Neural progenitor cell (in vitro differentiated cells): ENCODE data around the gene UBXN2A.
"Not testable (repeated sequence)": the region's sequence is repeated elsewhere in the genome, so short reads cannot be mapped to it uniquely, and the experiment has no call there.

Experiments used
- CTCF ChIP-seq: fragments of 200-600 bp; sonication (generic); IDR thresholded peaks from 2 replicates; pipeline ENCODE4 v1.5.1; 2017; ENCODE audit warnings: antibody characterized with exemption, mild to moderate bottlenecking
- EZH2 ChIP-seq: fragments of 200-600 bp; sonication (generic); IDR thresholded peaks from 2 replicates; pipeline ENCODE4 v1.6.1; 2017; ENCODE audit warnings: antibody characterized with exemption, mild to moderate bottlenecking, moderate library complexity
- EZH2phosphoT487 ChIP-seq: fragments of 200-600 bp; sonication (generic); IDR thresholded peaks from 2 replicates; pipeline ENCODE4 v1.6.1; 2017; ENCODE audit warnings: antibody characterized with exemption

DNA sequence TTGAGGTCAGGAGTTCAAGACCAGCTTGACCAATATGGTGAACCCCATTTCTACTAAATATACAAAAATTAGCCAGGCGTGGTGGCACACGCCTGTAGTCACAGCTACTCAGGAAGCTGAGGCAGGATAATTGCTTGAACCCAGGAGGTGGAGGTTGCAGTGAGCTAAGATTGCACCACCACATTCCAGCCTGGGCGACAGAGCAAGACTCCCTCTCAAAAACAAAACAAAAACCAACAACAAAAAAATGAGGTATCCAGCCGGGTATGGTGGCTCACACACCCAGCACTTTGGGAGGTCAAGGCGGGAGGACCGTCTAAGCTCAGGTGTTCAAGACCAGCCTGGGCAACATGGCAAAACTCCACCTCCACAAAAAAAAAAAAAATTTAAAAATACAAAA is 74.6 kb downstream of the UBXN2A start:
- TF ChIP-seq CTCF, EZH2, EZH2phosphoT487: not testable (repeated sequence)
